ENCODE results near the gene PPIL6. TPM values are rescaled to one million over a fixed set of nuclear protein-coding genes. Genes with fewer than 3 reads are reported as not detected.

Gene PPIL6
- total RNA-seq, 1 donor from 2014 or later: 2.7 TPM

GRCh38 chr6:109356237-109356636, 84.2 kb downstream of the PPIL6 start:
- H3K36me3 Mint-ChIP-seq (ENCODE audit: low read depth): peaks cover 30% of the 10 kb centered on the region

DNA sequence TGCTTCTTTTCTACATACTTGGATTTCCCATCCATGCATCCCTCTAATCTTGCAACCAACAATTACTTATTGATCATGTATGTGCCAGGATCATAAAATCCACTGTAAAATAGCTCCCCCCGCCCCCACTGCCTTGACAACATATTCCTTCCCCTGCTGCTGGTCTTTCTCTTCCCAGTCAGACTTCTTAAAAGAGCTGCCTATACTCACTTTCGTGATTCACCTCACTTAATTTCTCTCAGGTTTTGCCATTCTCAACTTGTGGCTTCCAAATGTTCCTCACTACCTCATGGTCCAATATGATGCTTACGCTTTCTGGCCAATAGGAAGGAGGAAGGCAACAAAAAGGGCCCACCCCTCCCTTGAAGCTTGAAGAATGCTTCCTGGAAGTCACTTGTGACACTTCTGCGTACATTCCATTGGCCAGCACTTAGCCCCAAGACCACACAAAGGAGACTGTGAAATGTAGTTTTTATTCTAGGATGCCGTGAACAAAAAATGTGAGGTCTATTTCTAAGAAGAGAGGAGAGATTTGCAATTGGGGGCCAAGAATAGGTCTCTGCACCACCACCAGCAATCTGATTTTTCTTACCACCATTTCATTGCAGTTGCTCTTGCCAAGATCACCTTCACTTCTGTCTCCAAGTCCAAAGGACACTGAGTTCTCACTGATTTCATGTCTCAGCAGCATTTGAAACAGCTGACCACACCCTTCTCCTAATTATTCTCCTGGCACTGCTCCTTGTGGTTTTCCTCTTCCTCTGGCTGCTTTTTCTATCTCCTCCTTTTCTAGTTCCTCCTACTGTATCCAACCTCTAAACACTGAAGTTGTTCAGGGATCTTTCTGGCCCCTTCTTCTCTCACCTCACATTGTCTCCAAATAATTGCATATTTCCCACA, 88.9 kb downstream of the PPIL6 start:
- Mint-ChIP-seq H3K4me3 (ENCODE audit: unreplicated experiment) (no peak overlapping the region), H3K36me3 (ENCODE audit: low read depth) (peaks cover 14% of the 10 kb centered on the region), H3K9me3 (ENCODE audit: low read depth) (peaks cover 4% of the 10 kb centered on the region), H3K27ac (ENCODE audit: unreplicated experiment) (no peak overlapping the region), H3K4me1 (ENCODE audit: low read depth) (peaks cover 20% of the 10 kb centered on the region), H3K27me3 (ENCODE audit: low read depth) (no peaks in the 10 kb centered on the region)
- TF ChIP-seq CTCF (IDR thresholded peaks at IDR 0.05): no peak
- DNase-seq (ENCODE audit: low spot score): no peak

More at GRCh38 chr6:109356237-109356636, 84.2 kb downstream of the PPIL6 start:
- peaks cover 12% of the 10 kb centered on the region for H3K4me1 Mint-ChIP-seq (ENCODE audit: low read depth)
- DNase-seq (ENCODE audit: low spot score): no peak
- H3K9me3 Mint-ChIP-seq (ENCODE audit: low read depth): peaks cover 10% of the 10 kb centered on the region
- no peak overlapping the region for H3K27ac Mint-ChIP-seq (ENCODE audit: unreplicated experiment)
- H3K27me3 Mint-ChIP-seq (ENCODE audit: low read depth): no peaks in the 10 kb centered on the region
- no peak for TF ChIP-seq CTCF (IDR thresholded peaks at IDR 0.05)
- no peak overlapping the region for H3K4me3 Mint-ChIP-seq (ENCODE audit: unreplicated experiment)

- Mint-ChIP-seq H3K27me3 (ENCODE audit: low read depth) (no peaks in the 10 kb centered on the region), H3K9me3 (ENCODE audit: low read depth) (no peaks in the 10 kb centered on the region), H3K36me3 (ENCODE audit: low read depth) (peaks cover 11% of the 10 kb centered on the region), H3K4me1 (ENCODE audit: low read depth) (peaks cover 20% of the 10 kb centered on the region), H3K27ac (ENCODE audit: unreplicated experiment) (no peak overlapping the region), H3K4me3 (ENCODE audit: unreplicated experiment) (no peak overlapping the region)
- no peak for TF ChIP-seq CTCF (IDR thresholded peaks at IDR 0.05)
- no peak for DNase-seq (ENCODE audit: low spot score)
These were observed 90.9 kb downstream of the PPIL6 start for GRCh38 chr6:109349419-109349987.

DNA sequence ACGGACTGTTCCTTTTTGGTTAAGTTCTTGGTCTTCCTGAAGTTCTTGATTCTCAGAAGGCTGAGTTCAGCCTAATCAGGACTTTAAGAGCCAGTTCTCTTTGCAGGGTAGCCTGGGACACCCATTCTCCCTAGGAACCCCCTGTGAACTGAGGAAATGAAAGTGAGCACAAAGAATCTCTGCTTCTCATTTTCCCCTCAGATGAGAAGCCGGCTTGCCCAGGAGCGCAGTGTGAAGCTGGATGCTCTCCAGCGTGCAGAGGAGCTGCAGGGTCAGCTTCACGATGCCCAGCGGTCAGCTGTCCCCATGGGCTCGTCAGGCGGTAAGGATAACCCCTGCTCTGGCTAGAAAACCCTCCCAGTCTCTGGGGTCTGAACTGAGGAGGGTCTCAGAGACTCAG, 92.2 kb downstream of the PPIL6 start:
- Mint-ChIP-seq H3K27me3 (ENCODE audit: low read depth) (no peaks in the 10 kb centered on the region), H3K4me1 (ENCODE audit: low read depth) (peaks cover 20% of the 10 kb centered on the region), H3K36me3 (ENCODE audit: low read depth) (peaks cover 7% of the 10 kb centered on the region), H3K9me3 (ENCODE audit: low read depth) (no peaks in the 10 kb centered on the region), H3K27ac (ENCODE audit: unreplicated experiment) (no peak overlapping the region), H3K4me3 (ENCODE audit: unreplicated experiment) (no peak overlapping the region)
- TF ChIP-seq CTCF (IDR thresholded peaks at IDR 0.05): no peak
- no peak for DNase-seq (ENCODE audit: low spot score)

DNA sequence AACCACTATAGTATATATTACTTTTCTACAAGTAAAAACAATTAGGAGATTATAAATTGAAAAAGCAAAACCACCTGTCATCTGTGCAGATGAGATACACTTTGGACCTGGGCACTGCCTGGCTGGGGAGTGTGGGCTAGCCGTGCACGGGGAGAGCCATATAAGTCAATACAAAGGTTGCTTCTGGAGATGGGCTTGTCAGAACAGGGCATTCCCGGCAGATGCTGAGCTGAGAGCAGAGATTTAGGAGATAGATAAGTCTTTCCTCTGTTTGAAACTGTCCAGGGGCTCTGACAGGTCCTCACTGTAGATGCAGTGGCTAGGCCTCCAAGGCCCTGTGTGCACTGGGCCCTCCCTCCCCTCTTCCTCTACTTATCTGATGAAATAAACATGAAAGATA, 92.6 kb downstream of the PPIL6 start:
- Mint-ChIP-seq H3K27me3 (ENCODE audit: low read depth) (no peaks in the 10 kb centered on the region), H3K4me3 (ENCODE audit: unreplicated experiment) (no peak overlapping the region), H3K4me1 (ENCODE audit: low read depth) (peaks cover 20% of the 10 kb centered on the region), H3K9me3 (ENCODE audit: low read depth) (no peaks in the 10 kb centered on the region), H3K36me3 (ENCODE audit: low read depth) (peaks cover 7% of the 10 kb centered on the region), H3K27ac (ENCODE audit: unreplicated experiment) (no peak overlapping the region)
- no peak for TF ChIP-seq CTCF (IDR thresholded peaks at IDR 0.05)
- no peak for DNase-seq (ENCODE audit: low spot score)

Measured in chondrocyte (in vitro differentiated cells).